Liver (tissue), 9 donors: ENCODE measurements around the gene AP5Z1. TPM values are rescaled to one million over a fixed set of nuclear protein-coding genes. Genes with fewer than 3 reads are reported as not detected.

Experiments used
- DNase-seq: peaks from one replicate; pipeline ENCODE4 v3.0.0-alpha.2; 2017; ENCODE audit warnings: low spot score
- H3K27ac ChIP-seq, 2 donors: one replicate each; pipeline ENCODE4 v1.7.0; 2013; ENCODE audit warnings: inconsistent platforms in 2 of 2, low read length in 2 of 2, control low read depth in 1 of 2, low read depth in 1 of 2, mild to moderate bottlenecking in 1 of 2
- H3K27me3 ChIP-seq, 4 donors: one replicate each; pipeline versions ENCODE4 v1.6.1 to v1.7.0; 2013; ENCODE audit warnings: low read length in 3 of 4, inconsistent platforms in 1 of 4, mild to moderate bottlenecking in 1 of 4, moderate library complexity in 1 of 4; ENCODE audit not compliant: control insufficient read depth in 4 of 4, insufficient read depth in 4 of 4
- H3K36me3 ChIP-seq, 4 donors: one replicate each; pipeline versions ENCODE4 v1.6.1 to v1.7.0; 2013; ENCODE audit warnings: low read length in 3 of 4, mild to moderate bottlenecking in 3 of 4, low read depth in 1 of 4, moderate library complexity in 1 of 4; ENCODE audit not compliant: control insufficient read depth in 4 of 4, insufficient read depth in 3 of 4
- H3K4me1 ChIP-seq, 4 donors: one replicate each; pipeline versions ENCODE4 v1.6.1 to v1.7.0; 2013; ENCODE audit warnings: low read length in 3 of 4, mild to moderate bottlenecking in 3 of 4, moderate library complexity in 1 of 4; ENCODE audit not compliant: control insufficient read depth in 4 of 4, insufficient read depth in 4 of 4
- H3K4me3 ChIP-seq, 3 donors: one replicate each; pipeline versions ENCODE4 v1.6.1 to v1.7.0; 2013; ENCODE audit warnings: low read length in 3 of 3, control low read depth in 1 of 3, low read depth in 1 of 3, mild to moderate bottlenecking in 1 of 3
- H3K9ac ChIP-seq, 2 donors: one replicate each; pipeline ENCODE4 v1.7.0; 2013; ENCODE audit warnings: low read length in 2 of 2, mild to moderate bottlenecking in 2 of 2, moderate library complexity in 2 of 2, control low read depth in 1 of 2, low read depth in 1 of 2
- H3K9me3 ChIP-seq, 4 donors: one replicate each; pipeline versions ENCODE4 v1.6.1 to v1.7.0; 2013; ENCODE audit warnings: low read length in 3 of 4; ENCODE audit not compliant: control insufficient read depth in 4 of 4
- HNF4G ChIP-seq: IDR thresholded peaks from 2 replicates; pipeline ENCODE4 v1.6.1; 2016; ENCODE audit warnings: antibody characterized with exemption
- JUND ChIP-seq, 2 donors: IDR thresholded peaks; 2 replicates each; pipeline ENCODE4 v1.6.1; 2016; ENCODE audit warnings: antibody characterized with exemption in 2 of 2
- NR2F2 ChIP-seq: IDR thresholded peaks from 2 replicates; pipeline ENCODE4 v1.6.1; 2016; ENCODE audit warnings: antibody characterized with exemption
- RAD21 ChIP-seq, 2 donors: IDR thresholded peaks; 2 replicates each; pipeline ENCODE4 v1.6.1; 2016; ENCODE audit warnings: antibody characterized with exemption in 2 of 2, mild to moderate bottlenecking in 2 of 2
- RXRA ChIP-seq, 2 donors: IDR thresholded peaks; 2 replicates each; pipeline ENCODE4 v1.6.1; 2017 to 2018; ENCODE audit warnings: antibody characterized with exemption in 2 of 2, mild to moderate bottlenecking in 1 of 2
- SP1 ChIP-seq: IDR thresholded peaks from 2 replicates; pipeline ENCODE4 v1.6.1; 2018; ENCODE audit warnings: antibody characterized with exemption, mild to moderate bottlenecking
- TAF1 ChIP-seq: conservative IDR thresholded peaks from 2 replicates; pipeline ENCODE4 v1.6.1; 2016; ENCODE audit warnings: antibody characterized with exemption, mild to moderate bottlenecking
- YY1 ChIP-seq: IDR thresholded peaks from 2 replicates; pipeline ENCODE4 v1.6.1; 2016; ENCODE audit warnings: antibody characterized with exemption, mild to moderate bottlenecking
- WGBS: extraction: QIAGEN DNeasy Blood & Tissue Kit; methylation state at CpG from one replicate; pipeline ENCODE4 v1.1.7; 2013; 5-methylcytosine and 5-hydroxymethylcytosine counted together
- polyA plus RNA-seq, 2 donors: library from polyadenylated mRNA; stranded (reverse) in 1 of 2; unstranded in 1 of 2; fragments of 200-250 nt in 1 of 2; fragments of >200 nt in 1 of 2; fragmentation: Nextera tagmentation in 1 of 2; extraction: Ambion mirVana in 1 of 2; gene quantifications; one replicate each; pipeline versions ENCODE4 v1.2.1 to v1.2.3, GENCODE V29; 2013 to 2015
- total RNA-seq, 2 donors: library from RNA; depleted of rRNA; stranded (reverse); fragments of >200 nt; gene quantifications; one replicate each; pipeline ENCODE4 v1.2.3, GENCODE V29; 2014
- TF ChIP-seq, protein P1 (sequence below): IDR thresholded peaks from 2 replicates; pipeline ENCODE4 v1.6.1; 2016; ENCODE audit warnings: antibody characterized with exemption, mild to moderate bottlenecking
- TF ChIP-seq, protein P2 (sequence below): IDR thresholded peaks from 2 replicates; pipeline ENCODE4 v1.6.1; 2016; ENCODE audit warnings: antibody characterized with exemption
- TF ChIP-seq, protein P3 (sequence below): IDR thresholded peaks from 2 replicates; pipeline ENCODE4 v1.6.1; 2016; ENCODE audit warnings: antibody characterized with exemption
- donor health status: healthy.
- donor health status: healthy.
- donor health status: healthy.
- donor health status: healthy.
- donor health status: healthy.

Gene AP5Z1
- total and polyA plus RNA-seq, 4 donors = 10.2 to 16.0 (median 14.2) TPM

DNA sequence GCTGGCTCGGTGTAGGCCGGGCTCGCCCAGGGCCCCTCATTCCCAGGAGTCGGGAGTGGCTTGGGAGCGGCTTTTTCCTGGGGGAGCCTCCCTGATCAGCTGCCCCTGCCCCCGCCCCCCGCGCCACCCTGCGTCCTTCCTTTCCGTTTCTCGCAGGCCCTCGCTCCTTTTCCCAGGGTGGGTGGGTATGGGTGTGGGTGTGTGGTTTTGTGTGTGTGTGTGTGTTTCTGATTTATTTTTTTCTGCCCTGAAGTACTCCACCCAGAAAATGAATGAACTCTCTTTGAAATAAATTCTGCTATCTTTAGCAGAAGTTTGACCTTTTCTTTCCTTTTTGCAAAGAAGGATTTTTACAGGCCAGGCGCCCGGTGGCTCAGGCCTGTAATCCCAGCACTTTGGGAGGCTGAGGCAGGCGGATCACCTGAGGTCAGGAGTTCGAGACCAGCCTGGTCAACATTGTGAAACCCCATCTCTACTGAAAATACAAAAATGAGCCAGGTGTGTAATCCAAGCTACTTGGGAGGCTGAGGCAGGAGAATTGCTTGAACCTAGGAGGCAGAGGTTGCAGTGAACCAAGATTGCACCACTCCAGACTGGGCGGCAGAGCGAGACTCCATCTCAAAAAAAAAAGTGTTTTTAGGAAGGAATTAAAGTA is 30.0 kb upstream of the AP5Z1 start:
- H3K4me1 ChIP-seq = peaks cover 8 to 25% (median 16%) of the 10 kb centered on the region in 4 donors
- no peak for DNase-seq
- H3K36me3 ChIP-seq = peaks cover 0 to 10% (median 5%) of the 10 kb centered on the region in 4 donors
- peak overlapping the region; percentile 84 to 93 for H3K27ac ChIP-seq
- H3K27me3 ChIP-seq = no peaks in the 10 kb centered on the region
- peak overlapping the region; percentile 9 to 63 (median 39) for H3K4me3 ChIP-seq
- H3K9me3 ChIP-seq = no peaks in the 10 kb centered on the region
- TF ChIP-seq RAD21 (IDR thresholded peaks at IDR 0.05) (no peak), RXRA (IDR thresholded peaks at IDR 0.05) (no peak), YY1 (peak; percentile 75), NR2F2 (peak; percentile 17), TAF1 (peak; percentile 36)
- 7% methylated on average over 18 of the region's 18 CpGs for WGBS
- peak overlapping the region; percentile 36 to 79 for H3K9ac ChIP-seq

DNA sequence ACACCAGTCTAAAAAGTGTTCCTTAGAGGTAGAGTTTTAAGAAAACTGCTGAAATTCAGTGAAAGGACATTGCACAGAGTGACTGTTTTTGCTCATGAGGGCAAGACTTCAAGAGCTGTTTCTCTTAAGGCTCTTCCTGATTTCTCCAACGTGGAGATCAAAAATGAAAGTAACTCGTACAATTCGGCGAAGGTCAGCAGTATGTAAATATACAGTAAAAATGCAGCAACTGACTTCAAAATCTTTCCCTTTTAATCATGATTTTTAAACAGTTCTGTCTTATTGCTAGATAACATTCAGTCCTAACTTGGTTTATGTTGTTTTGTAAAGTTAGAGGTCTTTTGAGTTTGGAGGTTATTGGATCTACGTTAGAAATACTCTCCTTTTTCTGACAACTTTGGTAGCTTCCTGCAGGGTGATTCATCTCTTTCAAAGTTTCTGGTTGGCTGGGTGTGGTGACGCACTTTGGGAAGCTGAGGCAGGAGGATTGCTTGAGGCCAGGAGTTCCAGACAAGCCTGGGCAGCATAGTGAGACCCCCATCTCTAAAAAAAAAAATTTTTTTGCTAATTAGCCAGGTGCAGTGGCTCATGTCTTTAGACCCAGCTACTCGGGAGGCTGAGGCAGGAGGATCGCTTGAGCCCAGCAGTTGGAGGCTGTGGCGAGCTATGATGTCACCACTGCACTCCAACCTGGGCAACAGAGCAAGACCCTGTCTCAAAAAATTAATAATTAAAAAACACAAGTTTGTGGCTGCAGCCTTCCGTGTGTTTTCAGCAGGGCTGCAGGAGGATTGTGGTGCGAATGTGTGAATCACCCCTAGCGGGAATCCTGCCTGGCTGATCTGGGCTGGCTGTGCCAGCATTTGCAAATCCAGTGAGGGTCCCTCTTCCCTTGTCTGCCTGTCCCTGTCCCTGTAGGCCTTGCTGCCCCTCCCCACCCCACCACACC is 29.2 kb upstream of the AP5Z1 start:
- H3K27ac ChIP-seq = peak overlapping the region; percentile 84 to 93
- TF ChIP-seq RAD21 (IDR thresholded peaks at IDR 0.05) (no peak), SP1 (no peak), HNF4G (no peak), JUND (IDR thresholded peaks at IDR 0.05) (peak in 1 of 2 donors; percentile 53)
- TF ChIP-seq, protein P1, sequence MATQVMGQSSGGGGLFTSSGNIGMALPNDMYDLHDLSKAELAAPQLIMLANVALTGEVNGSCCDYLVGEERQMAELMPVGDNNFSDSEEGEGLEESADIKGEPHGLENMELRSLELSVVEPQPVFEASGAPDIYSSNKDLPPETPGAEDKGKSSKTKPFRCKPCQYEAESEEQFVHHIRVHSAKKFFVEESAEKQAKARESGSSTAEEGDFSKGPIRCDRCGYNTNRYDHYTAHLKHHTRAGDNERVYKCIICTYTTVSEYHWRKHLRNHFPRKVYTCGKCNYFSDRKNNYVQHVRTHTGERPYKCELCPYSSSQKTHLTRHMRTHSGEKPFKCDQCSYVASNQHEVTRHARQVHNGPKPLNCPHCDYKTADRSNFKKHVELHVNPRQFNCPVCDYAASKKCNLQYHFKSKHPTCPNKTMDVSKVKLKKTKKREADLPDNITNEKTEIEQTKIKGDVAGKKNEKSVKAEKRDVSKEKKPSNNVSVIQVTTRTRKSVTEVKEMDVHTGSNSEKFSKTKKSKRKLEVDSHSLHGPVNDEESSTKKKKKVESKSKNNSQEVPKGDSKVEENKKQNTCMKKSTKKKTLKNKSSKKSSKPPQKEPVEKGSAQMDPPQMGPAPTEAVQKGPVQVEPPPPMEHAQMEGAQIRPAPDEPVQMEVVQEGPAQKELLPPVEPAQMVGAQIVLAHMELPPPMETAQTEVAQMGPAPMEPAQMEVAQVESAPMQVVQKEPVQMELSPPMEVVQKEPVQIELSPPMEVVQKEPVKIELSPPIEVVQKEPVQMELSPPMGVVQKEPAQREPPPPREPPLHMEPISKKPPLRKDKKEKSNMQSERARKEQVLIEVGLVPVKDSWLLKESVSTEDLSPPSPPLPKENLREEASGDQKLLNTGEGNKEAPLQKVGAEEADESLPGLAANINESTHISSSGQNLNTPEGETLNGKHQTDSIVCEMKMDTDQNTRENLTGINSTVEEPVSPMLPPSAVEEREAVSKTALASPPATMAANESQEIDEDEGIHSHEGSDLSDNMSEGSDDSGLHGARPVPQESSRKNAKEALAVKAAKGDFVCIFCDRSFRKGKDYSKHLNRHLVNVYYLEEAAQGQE = no peak
- TF ChIP-seq, protein P2, sequence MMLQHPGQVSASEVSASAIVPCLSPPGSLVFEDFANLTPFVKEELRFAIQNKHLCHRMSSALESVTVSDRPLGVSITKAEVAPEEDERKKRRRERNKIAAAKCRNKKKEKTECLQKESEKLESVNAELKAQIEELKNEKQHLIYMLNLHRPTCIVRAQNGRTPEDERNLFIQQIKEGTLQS = no peak
- TF ChIP-seq, protein P3, sequence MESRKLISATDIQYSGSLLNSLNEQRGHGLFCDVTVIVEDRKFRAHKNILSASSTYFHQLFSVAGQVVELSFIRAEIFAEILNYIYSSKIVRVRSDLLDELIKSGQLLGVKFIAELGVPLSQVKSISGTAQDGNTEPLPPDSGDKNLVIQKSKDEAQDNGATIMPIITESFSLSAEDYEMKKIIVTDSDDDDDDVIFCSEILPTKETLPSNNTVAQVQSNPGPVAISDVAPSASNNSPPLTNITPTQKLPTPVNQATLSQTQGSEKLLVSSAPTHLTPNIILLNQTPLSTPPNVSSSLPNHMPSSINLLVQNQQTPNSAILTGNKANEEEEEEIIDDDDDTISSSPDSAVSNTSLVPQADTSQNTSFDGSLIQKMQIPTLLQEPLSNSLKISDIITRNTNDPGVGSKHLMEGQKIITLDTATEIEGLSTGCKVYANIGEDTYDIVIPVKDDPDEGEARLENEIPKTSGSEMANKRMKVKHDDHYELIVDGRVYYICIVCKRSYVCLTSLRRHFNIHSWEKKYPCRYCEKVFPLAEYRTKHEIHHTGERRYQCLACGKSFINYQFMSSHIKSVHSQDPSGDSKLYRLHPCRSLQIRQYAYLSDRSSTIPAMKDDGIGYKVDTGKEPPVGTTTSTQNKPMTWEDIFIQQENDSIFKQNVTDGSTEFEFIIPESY = no peak
- peak overlapping the region; percentile 36 to 79 for H3K9ac ChIP-seq
- H3K36me3 ChIP-seq = peaks cover 0 to 10% (median 5%) of the 10 kb centered on the region in 4 donors
- peak overlapping the region; percentile 9 to 63 (median 24) for H3K4me3 ChIP-seq
- no peak for DNase-seq
- no peaks in the 10 kb centered on the region for H3K27me3 ChIP-seq
- WGBS = 51% methylated on average over 12 of the region's 12 CpGs
- peaks cover 8 to 25% (median 16%) of the 10 kb centered on the region in 4 donors for H3K4me1 ChIP-seq
- no peaks in the 10 kb centered on the region for H3K9me3 ChIP-seq
